MG63 (cell line): ENCODE data around the gene TCEANC2. TPM values are rescaled to one million over a fixed set of nuclear protein-coding genes. Genes with fewer than 3 reads are reported as not detected.

ENCODE experiments used
- DNase-seq: peaks from one replicate; pipeline ENCODE4 v3.0.0-alpha.2; 2020
- H3K27me3 ChIP-seq: fragments of 250-450 bp; sonication (Bioruptor Pico); 2 replicates; pipeline ENCODE4 v1.5.1; 2020; ENCODE audit warnings: mild to moderate bottlenecking, moderate library complexity
- H3K36me3 ChIP-seq: fragments of 250-450 bp; sonication (Bioruptor Pico); 2 replicates; pipeline ENCODE4 v1.5.1; 2020; ENCODE audit warnings: mild to moderate bottlenecking, moderate library complexity
- H3K4me3 ChIP-seq: fragments of 250-450 bp; sonication (Bioruptor Pico); 2 replicates; pipeline ENCODE4 v1.5.1; 2020; ENCODE audit warnings: mild to moderate bottlenecking, moderate library complexity
- H3K9me3 ChIP-seq: fragments of 250-450 bp; sonication (Bioruptor Pico); 2 replicates; pipeline ENCODE4 v1.5.1; 2020; ENCODE audit warnings: mild to moderate bottlenecking, moderate library complexity
- total RNA-seq: library from RNA; depleted of rRNA; stranded (reverse); fragments of >200 nt; shearing (Covaris generic); gene quantifications from 2 replicates; pipeline ENCODE4 v1.2.3, GENCODE V29; 2014; ENCODE audit warnings: low replicate concordance

The TCEANC2 gene
- total RNA-seq, 1 experiment from 2014 or later = 3.0 TPM

GRCh38 chr1:54120018-54120697 is 66.8 kb downstream of the TCEANC2 start:
- DNase-seq = no peak
- Histone ChIP-seq H3K27me3 (no peaks in the 10 kb centered on the region), H3K9me3 (no peaks in the 10 kb centered on the region), H3K36me3 (no peaks in the 10 kb centered on the region), H3K4me3 (no peak overlapping the region)

- Histone ChIP-seq H3K36me3 (no peaks in the 10 kb centered on the region), H3K9me3 (no peaks in the 10 kb centered on the region), H3K27me3 (no peaks in the 10 kb centered on the region), H3K4me3 (no peak overlapping the region)
- DNase-seq = no peak
Observed at GRCh38 chr1:54120698-54121481, 67.5 kb downstream of the TCEANC2 start.

- Histone ChIP-seq H3K36me3 (no peaks in the 10 kb centered on the region), H3K4me3 (no peak overlapping the region), H3K27me3 (no peaks in the 10 kb centered on the region), H3K9me3 (no peaks in the 10 kb centered on the region)
- peak; percentile 75 for DNase-seq
Observed at GRCh38 chr1:54121482-54122134, 68.2 kb downstream of the TCEANC2 start.

GRCh38 chr1:54122135-54122751 is 68.8 kb downstream of the TCEANC2 start:
- no peak for DNase-seq
- Histone ChIP-seq H3K36me3 (no peaks in the 10 kb centered on the region), H3K4me3 (no peak overlapping the region), H3K9me3 (no peaks in the 10 kb centered on the region), H3K27me3 (no peaks in the 10 kb centered on the region)

GRCh38 chr1:54122992-54123391 is 69.6 kb downstream of the TCEANC2 start:
- H3K36me3 ChIP-seq = no peaks in the 10 kb centered on the region
- H3K4me3 ChIP-seq = no peak overlapping the region
- no peaks in the 10 kb centered on the region for H3K27me3 ChIP-seq
- DNase-seq = no peak
- no peaks in the 10 kb centered on the region for H3K9me3 ChIP-seq

- no peaks in the 10 kb centered on the region for H3K27me3 ChIP-seq
- no peaks in the 10 kb centered on the region for H3K9me3 ChIP-seq
- H3K36me3 ChIP-seq = no peaks in the 10 kb centered on the region
- DNase-seq = no peak
- no peak overlapping the region for H3K4me3 ChIP-seq
Observed at GRCh38 chr1:54124472-54124871, 71.1 kb downstream of the TCEANC2 start.

GRCh38 chr1:54124906-54125305 is 71.5 kb downstream of the TCEANC2 start:
- no peaks in the 10 kb centered on the region for H3K27me3 ChIP-seq
- no peaks in the 10 kb centered on the region for H3K36me3 ChIP-seq
- no peaks in the 10 kb centered on the region for H3K9me3 ChIP-seq
- H3K4me3 ChIP-seq = no peak overlapping the region
- DNase-seq = no peak

- H3K27me3 ChIP-seq = no peaks in the 10 kb centered on the region
- DNase-seq = peak; percentile 20
- no peaks in the 10 kb centered on the region for H3K9me3 ChIP-seq
- H3K4me3 ChIP-seq = no peak overlapping the region
- H3K36me3 ChIP-seq = no peaks in the 10 kb centered on the region
Observed at GRCh38 chr1:54125386-54126070, 72.1 kb downstream of the TCEANC2 start.

GRCh38 chr1:54126271-54126815 is 72.9 kb downstream of the TCEANC2 start:
- Histone ChIP-seq H3K36me3 (no peaks in the 10 kb centered on the region), H3K27me3 (no peaks in the 10 kb centered on the region), H3K9me3 (no peaks in the 10 kb centered on the region), H3K4me3 (no peak overlapping the region)
- no peak for DNase-seq

GRCh38 chr1:54127594-54128300 is 74.3 kb downstream of the TCEANC2 start:
- DNase-seq = no peak

GRCh38 chr1:54129858-54130257 is 76.5 kb downstream of the TCEANC2 start:
- Histone ChIP-seq H3K4me3 (no peak overlapping the region), H3K36me3 (no peaks in the 10 kb centered on the region), H3K9me3 (no peaks in the 10 kb centered on the region), H3K27me3 (no peaks in the 10 kb centered on the region)
- no peak for DNase-seq

More at GRCh38 chr1:54127594-54128300, 74.3 kb downstream of the TCEANC2 start:
- H3K4me3 ChIP-seq = no peak overlapping the region
- no peaks in the 10 kb centered on the region for H3K36me3 ChIP-seq
- no peaks in the 10 kb centered on the region for H3K27me3 ChIP-seq
- H3K9me3 ChIP-seq = no peaks in the 10 kb centered on the region

GRCh38 chr1:54131419-54131818 is 78.0 kb downstream of the TCEANC2 start:
- H3K27me3 ChIP-seq = no peaks in the 10 kb centered on the region
- H3K9me3 ChIP-seq = no peaks in the 10 kb centered on the region
- no peak for DNase-seq
- no peak overlapping the region for H3K4me3 ChIP-seq
- H3K36me3 ChIP-seq = no peaks in the 10 kb centered on the region

- Histone ChIP-seq H3K9me3 (no peaks in the 10 kb centered on the region), H3K36me3 (no peaks in the 10 kb centered on the region), H3K4me3 (no peak overlapping the region), H3K27me3 (no peaks in the 10 kb centered on the region)
- peak; percentile 9 for DNase-seq
Observed at GRCh38 chr1:54132495-54132894, 79.1 kb downstream of the TCEANC2 start.

GRCh38 chr1:54134295-54134694 is 80.9 kb downstream of the TCEANC2 start:
- no peaks in the 10 kb centered on the region for H3K27me3 ChIP-seq
- DNase-seq = no peak
- H3K4me3 ChIP-seq = no peak overlapping the region
- H3K36me3 ChIP-seq = no peaks in the 10 kb centered on the region
- no peaks in the 10 kb centered on the region for H3K9me3 ChIP-seq

GRCh38 chr1:54135436-54136120 is 82.2 kb downstream of the TCEANC2 start:
- no peak for DNase-seq
- Histone ChIP-seq H3K9me3 (no peaks in the 10 kb centered on the region), H3K36me3 (no peaks in the 10 kb centered on the region), H3K27me3 (no peaks in the 10 kb centered on the region), H3K4me3 (no peak overlapping the region)
